ENCODE measurements around the gene TMEM74B.

Gene TMEM74B

DNA sequence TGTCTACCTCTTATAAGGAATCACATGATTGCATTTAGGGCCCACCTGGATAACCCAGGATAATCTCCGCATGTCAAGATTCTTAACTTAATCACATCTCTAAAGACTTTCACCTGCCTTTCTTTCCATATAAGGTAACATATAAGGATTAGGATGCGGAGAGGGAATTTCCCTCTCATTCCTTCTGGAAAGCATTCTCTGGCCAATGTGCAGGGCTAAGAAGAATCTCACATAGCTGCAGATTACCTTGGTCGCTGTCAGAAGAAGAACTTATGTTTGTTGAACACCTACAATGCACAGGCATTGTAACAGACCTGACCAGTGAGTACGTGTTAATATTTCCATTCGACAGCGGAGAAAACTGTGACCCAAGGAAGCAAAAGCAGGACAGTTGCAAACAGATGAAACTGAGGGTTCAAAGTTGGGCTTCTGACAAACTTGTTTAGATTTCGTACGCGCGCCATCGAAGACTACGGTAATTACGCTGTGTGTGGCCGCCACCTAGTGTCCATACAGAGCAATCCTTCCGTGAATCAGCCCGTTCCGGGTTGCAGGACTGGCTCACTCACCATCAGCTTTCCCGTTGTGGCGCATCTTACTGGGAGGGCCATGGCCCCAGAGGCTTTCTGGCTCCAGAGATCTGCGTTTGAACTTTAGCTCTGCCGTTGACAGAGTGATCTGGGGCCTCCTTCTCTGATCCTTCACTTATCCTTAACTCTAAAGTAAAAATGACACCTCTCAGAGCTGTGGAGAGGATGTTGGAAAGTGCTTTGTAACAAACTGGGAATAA is 28.0 kb upstream of the TMEM74B start:
- no peaks in the 10 kb centered on the region for H3K4me1 ChIP-seq (ENCODE audit: control insufficient read depth, insufficient read depth, low read length)
- no peak overlapping the region for H3K9ac ChIP-seq (ENCODE audit: low read length)
- H3K36me3 ChIP-seq (ENCODE audit: control insufficient read depth, insufficient read depth, low read length) = no peaks in the 10 kb centered on the region
- H3K4me3 ChIP-seq (ENCODE audit: low read length) = no peak overlapping the region
- no peaks in the 10 kb centered on the region for H3K27me3 ChIP-seq (ENCODE audit: control insufficient read depth, insufficient read depth, low read length)
- H3K9me3 ChIP-seq (ENCODE audit: control insufficient read depth, low read length) = no peaks in the 10 kb centered on the region

DNA sequence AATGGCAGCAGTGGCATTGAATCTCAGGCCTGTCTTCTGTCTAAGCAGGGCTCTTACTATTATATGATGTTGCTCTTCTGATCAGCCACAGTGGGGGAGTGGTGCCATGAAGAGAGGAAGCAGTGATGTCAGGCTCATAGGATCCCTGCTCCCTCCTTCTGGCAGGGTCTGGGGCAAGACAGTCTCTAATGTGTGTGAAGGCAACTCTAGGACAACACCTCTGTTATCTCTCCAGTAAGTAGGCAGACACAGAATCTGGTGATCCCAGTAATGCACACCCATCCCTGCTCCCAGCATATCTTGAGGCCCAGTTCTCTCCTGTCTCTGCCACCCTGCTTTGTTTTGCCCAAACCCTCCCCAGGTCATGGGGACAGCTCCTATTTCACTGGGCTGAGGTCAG is 27.2 kb upstream of the TMEM74B start:
- no peak overlapping the region for H3K4me3 ChIP-seq (ENCODE audit: low read length)
- H3K36me3 ChIP-seq (ENCODE audit: control insufficient read depth, insufficient read depth, low read length) = no peaks in the 10 kb centered on the region
- H3K9me3 ChIP-seq (ENCODE audit: control insufficient read depth, low read length) = no peaks in the 10 kb centered on the region
- H3K9ac ChIP-seq (ENCODE audit: low read length) = no peak overlapping the region
- no peaks in the 10 kb centered on the region for H3K4me1 ChIP-seq (ENCODE audit: control insufficient read depth, insufficient read depth, low read length)
- no peaks in the 10 kb centered on the region for H3K27me3 ChIP-seq (ENCODE audit: control insufficient read depth, insufficient read depth, low read length)

DNA sequence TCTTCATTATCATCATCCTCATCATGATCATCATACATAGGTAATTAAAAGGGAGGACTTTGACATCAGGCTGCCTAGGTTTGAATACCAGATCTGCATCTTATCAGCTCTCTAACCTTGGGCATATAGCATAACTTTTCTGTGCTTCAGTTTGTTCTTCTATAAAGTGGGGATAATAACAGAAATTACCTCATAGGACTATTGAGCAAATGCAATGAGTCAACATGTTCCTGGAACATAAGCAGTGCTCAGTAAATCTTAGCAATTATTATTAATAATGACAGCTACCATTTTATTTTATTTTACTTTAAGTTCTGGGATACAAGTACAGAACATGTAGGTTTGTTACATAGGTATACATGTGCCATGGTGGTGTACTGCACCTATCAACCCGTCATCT is 25.7 kb upstream of the TMEM74B start:
- Histone ChIP-seq H3K9me3 (ENCODE audit: control insufficient read depth, low read length) (no peaks in the 10 kb centered on the region), H3K4me3 (ENCODE audit: low read length) (no peak overlapping the region), H3K36me3 (ENCODE audit: control insufficient read depth, insufficient read depth, low read length) (no peaks in the 10 kb centered on the region), H3K4me1 (ENCODE audit: control insufficient read depth, insufficient read depth, low read length) (no peaks in the 10 kb centered on the region), H3K9ac (ENCODE audit: low read length) (no peak overlapping the region), H3K27me3 (ENCODE audit: control insufficient read depth, insufficient read depth, low read length) (no peaks in the 10 kb centered on the region)

DNA sequence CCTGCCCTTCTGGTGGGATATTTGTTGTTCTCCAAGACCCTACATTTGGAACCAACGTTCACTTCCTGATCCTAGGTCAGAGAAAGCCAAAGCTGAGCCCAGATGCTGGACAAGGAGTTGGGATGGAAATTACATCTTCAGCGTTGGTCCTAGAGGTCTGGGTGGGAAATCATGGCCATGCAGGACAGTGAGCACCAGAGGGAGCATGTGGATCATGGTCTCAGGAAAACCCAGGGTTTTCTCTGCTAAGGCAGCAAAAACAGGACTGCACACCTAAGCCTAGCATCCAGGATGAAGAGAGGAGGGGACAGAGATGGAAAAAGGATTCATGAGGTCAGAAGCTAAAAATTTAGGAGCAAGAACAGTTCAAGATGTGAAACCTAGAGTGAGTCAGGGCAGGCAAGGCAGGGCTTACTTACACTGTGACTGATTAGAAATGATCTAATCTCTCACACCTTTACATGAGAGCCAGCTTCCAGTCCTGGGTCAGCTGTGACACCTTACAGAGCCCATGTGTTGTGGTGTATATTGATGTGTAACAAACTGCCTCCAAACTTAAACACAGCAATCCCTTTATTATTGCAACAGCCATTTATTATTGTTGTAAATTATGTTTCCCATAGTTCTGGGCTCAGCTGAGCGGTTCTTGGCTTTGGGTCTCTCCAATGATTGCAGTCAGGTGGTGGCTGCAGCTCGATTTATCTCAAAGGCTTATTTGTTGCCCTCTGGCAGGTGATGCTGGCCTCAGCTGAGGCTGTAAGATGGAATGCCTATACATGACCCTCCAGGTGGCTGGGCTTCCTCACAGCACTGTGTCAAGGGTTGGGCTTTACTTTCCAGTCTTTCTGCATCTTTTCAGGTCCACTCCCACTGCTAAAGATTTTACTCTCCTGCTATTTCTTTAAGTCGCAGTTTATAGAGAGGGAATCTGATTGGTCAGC is 24.9 kb upstream of the TMEM74B start:
- Histone ChIP-seq H3K9ac (ENCODE audit: low read length) (no peak overlapping the region), H3K4me3 (ENCODE audit: low read length) (no peak overlapping the region), H3K36me3 (ENCODE audit: control insufficient read depth, insufficient read depth, low read length) (no peaks in the 10 kb centered on the region), H3K9me3 (ENCODE audit: control insufficient read depth, low read length) (no peaks in the 10 kb centered on the region), H3K27me3 (ENCODE audit: control insufficient read depth, insufficient read depth, low read length) (no peaks in the 10 kb centered on the region), H3K4me1 (ENCODE audit: control insufficient read depth, insufficient read depth, low read length) (no peaks in the 10 kb centered on the region)

DNA sequence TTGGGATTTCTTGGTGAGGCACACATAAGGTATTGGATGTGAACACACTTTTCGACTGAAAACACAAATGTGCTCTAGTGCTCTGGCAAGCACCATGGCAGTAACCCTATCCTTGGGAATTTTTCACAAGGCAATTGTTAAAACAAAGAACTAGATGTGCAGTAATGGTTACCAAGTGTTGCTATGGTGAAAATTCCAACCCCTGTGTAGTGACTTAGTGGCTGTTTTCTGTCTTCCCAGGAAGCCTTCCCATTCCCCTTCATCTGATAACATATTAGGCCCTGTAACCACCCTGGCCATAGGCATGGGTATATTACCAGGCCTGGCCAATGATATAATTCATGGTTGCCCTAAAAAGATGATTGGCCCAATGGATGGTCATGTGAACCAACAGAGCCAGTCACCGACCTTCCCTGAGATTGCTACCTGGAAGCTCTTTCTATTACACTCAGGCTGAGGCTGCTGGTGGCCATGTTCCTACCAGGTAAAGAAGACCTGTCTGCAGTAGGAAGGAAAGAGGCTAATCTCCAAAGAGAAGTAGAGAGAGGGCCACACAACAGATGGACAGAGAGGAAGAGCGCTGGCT is 22.6 kb upstream of the TMEM74B start:
- no peak overlapping the region for H3K9ac ChIP-seq (ENCODE audit: low read length)
- no peaks in the 10 kb centered on the region for H3K36me3 ChIP-seq (ENCODE audit: control insufficient read depth, insufficient read depth, low read length)
- H3K4me3 ChIP-seq (ENCODE audit: low read length) = no peak overlapping the region
- no peaks in the 10 kb centered on the region for H3K27me3 ChIP-seq (ENCODE audit: control insufficient read depth, insufficient read depth, low read length)
- H3K4me1 ChIP-seq (ENCODE audit: control insufficient read depth, insufficient read depth, low read length) = peaks cover 14% of the 10 kb centered on the region
- no peaks in the 10 kb centered on the region for H3K9me3 ChIP-seq (ENCODE audit: control insufficient read depth, low read length)

DNA sequence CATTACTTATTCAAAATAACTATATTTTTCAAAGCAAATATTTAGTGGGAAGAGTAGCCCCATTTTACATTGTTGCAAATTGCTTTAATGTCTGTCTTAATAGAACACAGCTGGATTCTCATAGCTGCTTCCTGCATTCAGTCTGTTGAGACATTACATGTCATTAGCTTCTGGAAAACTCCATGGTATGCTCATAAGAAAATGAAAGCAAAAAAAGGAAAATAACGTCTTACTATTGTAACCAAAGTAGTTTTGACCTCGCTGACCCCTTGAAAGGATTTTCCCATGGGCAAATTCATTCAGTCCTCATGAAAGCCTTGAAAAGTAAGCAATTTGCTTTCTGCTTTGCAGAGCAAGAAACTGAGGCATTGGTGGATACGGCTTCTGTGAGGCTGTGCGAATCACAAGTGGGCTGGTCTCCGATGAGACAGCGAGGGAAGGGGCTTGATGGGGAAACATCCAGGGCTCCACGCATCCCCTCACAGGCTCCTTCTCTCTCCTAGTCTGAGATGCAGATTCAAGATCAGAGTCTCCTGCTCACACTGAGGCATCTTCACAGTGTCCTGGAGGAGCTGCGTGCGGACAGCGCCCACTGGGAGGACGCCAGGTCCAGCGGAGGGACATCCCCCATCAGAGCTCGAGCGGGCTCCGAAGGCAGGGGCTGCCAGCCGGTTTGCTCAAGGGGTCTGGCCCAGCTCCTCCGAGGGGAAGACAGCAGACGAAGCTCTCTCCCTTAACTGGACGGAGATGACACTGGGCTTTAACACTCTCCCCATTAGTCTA is 21.8 kb upstream of the TMEM74B start:
- no peaks in the 10 kb centered on the region for H3K36me3 ChIP-seq (ENCODE audit: control insufficient read depth, insufficient read depth, low read length)
- H3K27me3 ChIP-seq (ENCODE audit: control insufficient read depth, insufficient read depth, low read length) = no peaks in the 10 kb centered on the region
- peaks cover 14% of the 10 kb centered on the region for H3K4me1 ChIP-seq (ENCODE audit: control insufficient read depth, insufficient read depth, low read length)
- no peak overlapping the region for H3K4me3 ChIP-seq (ENCODE audit: low read length)
- H3K9ac ChIP-seq (ENCODE audit: low read length) = no peak overlapping the region
- H3K9me3 ChIP-seq (ENCODE audit: control insufficient read depth, low read length) = no peaks in the 10 kb centered on the region

DNA sequence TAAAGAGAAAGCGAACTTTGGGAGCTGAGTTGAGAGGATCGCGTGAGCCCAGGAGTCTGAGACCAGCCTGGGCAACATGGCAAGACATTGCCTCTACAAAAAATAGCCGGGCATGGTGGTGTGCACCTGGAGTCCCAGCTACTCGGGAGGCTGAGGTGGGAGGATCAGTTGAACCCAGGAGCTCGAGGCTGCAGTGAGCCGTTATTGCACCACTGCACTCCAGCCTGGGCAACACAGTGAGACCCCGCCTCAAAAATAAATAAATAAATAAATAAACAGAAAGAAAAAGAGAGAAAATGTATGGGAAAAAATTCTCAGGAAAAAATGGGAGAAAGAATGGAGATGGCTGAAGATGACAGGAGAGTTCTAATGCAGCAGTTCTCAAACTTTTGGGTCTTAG is 21.0 kb upstream of the TMEM74B start:
- no peaks in the 10 kb centered on the region for H3K36me3 ChIP-seq (ENCODE audit: control insufficient read depth, insufficient read depth, low read length)
- no peaks in the 10 kb centered on the region for H3K9me3 ChIP-seq (ENCODE audit: control insufficient read depth, low read length)
- no peak overlapping the region for H3K9ac ChIP-seq (ENCODE audit: low read length)
- no peak overlapping the region for H3K4me3 ChIP-seq (ENCODE audit: low read length)
- no peaks in the 10 kb centered on the region for H3K27me3 ChIP-seq (ENCODE audit: control insufficient read depth, insufficient read depth, low read length)
- peaks cover 14% of the 10 kb centered on the region for H3K4me1 ChIP-seq (ENCODE audit: control insufficient read depth, insufficient read depth, low read length)

DNA sequence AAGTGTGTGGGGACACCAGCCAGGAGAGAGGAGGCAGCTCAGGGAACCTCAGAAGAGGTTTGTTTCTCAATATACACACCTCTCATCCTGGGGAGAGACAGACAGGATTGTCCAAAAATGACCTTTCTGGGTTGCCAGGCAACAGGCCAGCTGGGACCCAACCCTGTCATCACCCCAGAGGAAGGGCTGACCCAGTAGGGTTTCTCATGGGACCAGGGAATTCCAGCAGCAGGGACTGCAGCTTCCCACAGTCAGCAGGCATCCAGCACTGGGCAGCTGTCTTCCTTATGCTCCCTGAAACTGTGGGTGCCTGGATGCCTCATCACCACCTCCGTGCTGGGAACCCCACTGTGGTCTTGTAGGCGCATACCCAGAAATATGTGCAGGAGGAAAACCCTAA is 19.8 kb upstream of the TMEM74B start:
- Histone ChIP-seq H3K9ac (ENCODE audit: low read length) (no peak overlapping the region), H3K4me3 (ENCODE audit: low read length) (no peak overlapping the region), H3K9me3 (ENCODE audit: control insufficient read depth, low read length) (no peaks in the 10 kb centered on the region), H3K36me3 (ENCODE audit: control insufficient read depth, insufficient read depth, low read length) (no peaks in the 10 kb centered on the region), H3K4me1 (ENCODE audit: control insufficient read depth, insufficient read depth, low read length) (peaks cover 14% of the 10 kb centered on the region), H3K27me3 (ENCODE audit: control insufficient read depth, insufficient read depth, low read length) (no peaks in the 10 kb centered on the region)

DNA sequence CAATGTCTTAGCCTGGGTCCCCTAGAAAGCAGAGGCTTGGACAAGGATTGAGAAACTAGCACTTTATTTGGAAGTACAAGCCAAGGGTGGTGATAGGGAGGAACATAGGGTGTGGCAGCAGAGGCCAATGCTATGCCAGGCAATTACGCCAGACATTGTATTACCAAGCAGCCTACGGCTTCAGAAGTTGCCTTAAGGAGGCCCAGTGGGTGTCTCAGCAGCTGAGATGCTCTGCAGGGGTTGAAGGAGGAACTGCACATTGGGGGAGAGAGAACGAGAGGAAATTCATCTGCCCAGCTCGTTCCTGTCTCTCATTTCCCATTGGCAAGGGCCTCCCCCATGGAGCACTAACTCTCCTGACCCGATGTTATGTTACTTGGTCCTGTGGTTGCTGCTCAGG is 19.3 kb upstream of the TMEM74B start:
- Histone ChIP-seq H3K9ac (ENCODE audit: low read length) (no peak overlapping the region), H3K9me3 (ENCODE audit: control insufficient read depth, low read length) (no peaks in the 10 kb centered on the region)

DNA sequence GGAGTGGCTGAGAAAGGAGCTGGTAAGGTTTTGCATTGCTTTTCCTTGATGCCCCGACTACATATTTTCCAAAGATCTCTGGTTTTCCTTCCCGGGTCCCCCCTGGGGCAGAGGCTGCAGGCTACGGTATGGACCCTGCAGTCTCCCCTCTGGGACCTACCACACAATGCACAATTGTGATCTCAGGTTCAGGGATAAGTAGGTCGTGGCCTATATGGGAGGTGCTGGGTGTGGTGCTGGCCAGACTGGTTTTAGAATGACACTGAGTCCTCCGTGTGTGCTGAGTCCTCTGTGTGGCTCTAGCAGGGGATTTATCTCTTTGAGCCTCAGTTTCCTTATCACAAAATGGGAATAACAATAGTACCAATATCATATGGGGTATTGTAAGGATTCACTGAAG is 18.8 kb upstream of the TMEM74B start:
- Histone ChIP-seq H3K4me1 (ENCODE audit: control insufficient read depth, insufficient read depth, low read length) (peaks cover 14% of the 10 kb centered on the region), H3K9me3 (ENCODE audit: control insufficient read depth, low read length) (no peaks in the 10 kb centered on the region), H3K9ac (ENCODE audit: low read length) (no peak overlapping the region), H3K36me3 (ENCODE audit: control insufficient read depth, insufficient read depth, low read length) (no peaks in the 10 kb centered on the region), H3K4me3 (ENCODE audit: low read length) (no peak overlapping the region), H3K27me3 (ENCODE audit: control insufficient read depth, insufficient read depth, low read length) (no peaks in the 10 kb centered on the region)

More for the DNA sequence above, 19.3 kb upstream of the TMEM74B start:
- H3K27me3 ChIP-seq (ENCODE audit: control insufficient read depth, insufficient read depth, low read length) = no peaks in the 10 kb centered on the region
- H3K36me3 ChIP-seq (ENCODE audit: control insufficient read depth, insufficient read depth, low read length) = no peaks in the 10 kb centered on the region
- H3K4me1 ChIP-seq (ENCODE audit: control insufficient read depth, insufficient read depth, low read length) = peaks cover 14% of the 10 kb centered on the region
- no peak overlapping the region for H3K4me3 ChIP-seq (ENCODE audit: low read length)

DNA sequence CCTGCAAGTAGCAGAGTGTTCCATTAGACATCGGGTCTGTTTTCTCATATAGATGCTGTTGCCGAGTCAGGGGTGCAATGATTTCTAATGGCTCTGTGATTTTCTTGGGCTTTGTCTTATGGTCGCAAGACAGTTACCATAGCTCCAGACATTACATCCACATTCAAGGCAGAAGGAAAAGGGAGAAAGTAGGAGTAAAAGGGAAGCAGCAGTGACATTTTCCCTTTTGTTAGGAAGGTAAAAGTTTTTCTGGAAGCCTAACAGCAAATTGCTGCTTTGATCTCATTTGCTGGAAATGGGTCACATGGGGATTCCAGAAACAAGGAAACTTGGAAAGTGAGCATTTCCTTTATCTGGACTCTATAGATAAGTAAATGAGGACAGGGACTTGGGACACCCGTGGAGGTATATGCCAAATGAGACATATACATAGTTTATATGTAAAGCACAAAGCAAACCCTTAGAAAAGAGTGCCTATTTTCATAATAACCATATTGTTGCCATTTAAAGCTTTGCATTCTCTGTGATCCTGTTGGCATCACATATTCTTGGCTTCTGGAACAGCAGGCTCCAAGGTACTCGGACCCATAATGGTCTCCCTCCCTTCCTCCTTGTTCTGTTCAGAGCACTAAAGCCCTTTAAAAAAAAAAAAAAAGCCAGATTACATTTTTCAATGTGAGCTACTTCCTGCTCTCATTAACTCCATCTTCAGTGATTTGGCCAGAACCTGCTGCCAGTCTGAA is 18.2 kb upstream of the TMEM74B start, which contains the start of gene C20orf202:
C20orf202 (plus strand) TSS at position 693 of the 743 bp plus-strand sequence. CDS start 132 bp downstream, outside the sequence.
- Histone ChIP-seq H3K4me1 (ENCODE audit: control insufficient read depth, insufficient read depth, low read length) (peaks cover 14% of the 10 kb centered on the region), H3K36me3 (ENCODE audit: control insufficient read depth, insufficient read depth, low read length) (no peaks in the 10 kb centered on the region), H3K27me3 (ENCODE audit: control insufficient read depth, insufficient read depth, low read length) (no peaks in the 10 kb centered on the region), H3K4me3 (ENCODE audit: low read length) (no peak within 1 kb of the TSS), H3K9ac (ENCODE audit: low read length) (no peak within 1 kb of the TSS), H3K9me3 (ENCODE audit: control insufficient read depth, low read length) (no peaks in the 10 kb centered on the region)

Data from mucosa of stomach (tissue), 1 donor.